Upper lobe of left lung (tissue), 6 donors: ENCODE measurements around the gene MYT1. TPM values are rescaled to one million over a fixed set of nuclear protein-coding genes. Genes with fewer than 3 reads are reported as not detected.

Source experiments
- ATAC-seq, 2 donors: fragments of 200-7000 bp; cut with Tn5 transposase; one replicate each; pipeline ENCODE4 v1.9.1; 2022; ENCODE audit warnings: mild to moderate bottlenecking in 2 of 2, moderate library complexity in 2 of 2; ENCODE audit not compliant: low FRiP score in 2 of 2
- DNase-seq, 2 donors: peaks; one replicate each; pipeline ENCODE4 v3.0.0-alpha.2; 2019 to 2020
- H3K27ac ChIP-seq, 4 donors: fragments of 200-600 bp; sonication (generic); one replicate each; pipeline ENCODE4 v1.5.1; 2016 to 2019
- H3K27me3 ChIP-seq, 4 donors: fragments of 200-600 bp; sonication (generic); one replicate each; pipeline ENCODE4 v1.5.1; 2017 to 2019
- H3K36me3 ChIP-seq, 4 donors: fragments of 200-600 bp; sonication (generic); one replicate each; pipeline ENCODE4 v1.5.1; 2016 to 2019
- H3K4me1 ChIP-seq, 4 donors: fragments of 200-600 bp; sonication (generic); one replicate each; pipeline ENCODE4 v1.5.1; 2018 to 2019
- H3K4me3 ChIP-seq, 4 donors: fragments of 200-600 bp; sonication (generic); one replicate each; pipeline ENCODE4 v1.5.1; 2017 to 2019; ENCODE audit warnings: mild to moderate bottlenecking in 2 of 4, moderate library complexity in 1 of 4
- H3K9me3 ChIP-seq, 4 donors: fragments of 200-600 bp; sonication (generic); one replicate each; pipeline ENCODE4 v1.5.1; 2018 to 2019
- EP300 ChIP-seq, 4 donors: sonication (generic); formaldehyde crosslinking; IDR thresholded peaks; one replicate each; pipeline ENCODE4 v1.5.1; 2017; ENCODE audit warnings: antibody characterized with exemption in 4 of 4, control low read depth in 2 of 4
- POLR2A ChIP-seq, 4 donors: fragments of 450-650 bp; IDR thresholded peaks; one replicate each; pipeline ENCODE4 v1.5.1; 2016 to 2017; ENCODE audit warnings: antibody characterized with exemption in 4 of 4, mild to moderate bottlenecking in 2 of 4
- POLR2AphosphoS5 ChIP-seq, 2 donors: sonication (generic); formaldehyde crosslinking; IDR thresholded peaks; one replicate each; pipeline ENCODE4 v1.5.1; 2017; ENCODE audit warnings: antibody characterized with exemption in 2 of 2
- WGBS, 2 donors: methylation state at CpG; one replicate each; pipeline ENCODE4 v1.1.5; 2017 to 2018; 5-methylcytosine and 5-hydroxymethylcytosine counted together
- total RNA-seq, 6 donors: library from RNA; depleted of rRNA in 4 of 6; stranded (reverse); fragments of >200 nt in 4 of 6; gene quantifications; one replicate each; pipeline versions ENCODE4 v1.1.0 to v1.2.1, GENCODE V29; 2016 to 2021
- TF ChIP-seq, protein P1 (sequence below), 6 experiments: fragments of 450-650 bp in 4 of 6; fragments of 200-600 bp in 2 of 6; sonication (generic) in 2 of 6; IDR thresholded peaks; one replicate each; pipeline ENCODE4 v1.5.1; 2016 to 2019; ENCODE audit warnings: antibody characterized with exemption in 6 of 6
- donor health status: DM: no; HTN: no; CAD: no; lungs with moderate emphysema.
- donor health status: DM: no; HTN: yes; CAD: no; lungs with severe emphysema.

MYT1 gene
- total RNA-seq, 6 donors from 2014 or later: 0.09 to 3.1 TPM; not detected in 4

DNA sequence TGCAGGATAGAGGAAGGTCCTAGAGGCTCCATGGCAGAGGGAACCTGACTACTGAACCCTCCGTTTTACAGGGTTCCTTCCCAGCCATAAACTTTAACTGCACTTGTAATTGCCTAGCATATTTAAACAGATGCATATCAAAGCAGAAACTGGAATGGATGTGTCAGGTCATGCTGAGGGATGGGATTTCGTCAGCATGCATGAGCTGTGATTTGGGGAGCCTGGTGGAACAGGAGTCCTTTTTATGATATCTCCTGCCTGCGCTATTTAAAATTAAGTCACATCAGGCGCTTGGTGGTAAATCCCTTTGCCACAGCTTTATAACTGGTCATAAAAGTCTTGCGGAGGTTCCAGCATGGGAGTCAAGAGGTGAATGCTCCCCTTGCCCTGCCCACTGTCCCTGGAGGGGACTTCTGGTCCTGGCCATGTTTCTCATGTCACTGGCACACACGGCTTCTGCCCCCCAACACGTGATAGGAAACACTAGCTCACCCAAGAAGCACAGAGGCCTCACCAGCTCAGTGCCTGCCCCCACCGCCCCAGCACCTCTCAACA, 65.3 kb downstream of the MYT1 start:
- no peak for ATAC-seq
- H3K27ac ChIP-seq: no peak overlapping the region
- H3K4me3 ChIP-seq: no peak overlapping the region
- TF ChIP-seq POLR2A (IDR thresholded peaks at IDR 0.05) (no peak), POLR2AphosphoS5 (IDR thresholded peaks at IDR 0.05) (no peak), EP300 (IDR thresholded peaks at IDR 0.05) (no peak)
- TF ChIP-seq, protein P1, sequence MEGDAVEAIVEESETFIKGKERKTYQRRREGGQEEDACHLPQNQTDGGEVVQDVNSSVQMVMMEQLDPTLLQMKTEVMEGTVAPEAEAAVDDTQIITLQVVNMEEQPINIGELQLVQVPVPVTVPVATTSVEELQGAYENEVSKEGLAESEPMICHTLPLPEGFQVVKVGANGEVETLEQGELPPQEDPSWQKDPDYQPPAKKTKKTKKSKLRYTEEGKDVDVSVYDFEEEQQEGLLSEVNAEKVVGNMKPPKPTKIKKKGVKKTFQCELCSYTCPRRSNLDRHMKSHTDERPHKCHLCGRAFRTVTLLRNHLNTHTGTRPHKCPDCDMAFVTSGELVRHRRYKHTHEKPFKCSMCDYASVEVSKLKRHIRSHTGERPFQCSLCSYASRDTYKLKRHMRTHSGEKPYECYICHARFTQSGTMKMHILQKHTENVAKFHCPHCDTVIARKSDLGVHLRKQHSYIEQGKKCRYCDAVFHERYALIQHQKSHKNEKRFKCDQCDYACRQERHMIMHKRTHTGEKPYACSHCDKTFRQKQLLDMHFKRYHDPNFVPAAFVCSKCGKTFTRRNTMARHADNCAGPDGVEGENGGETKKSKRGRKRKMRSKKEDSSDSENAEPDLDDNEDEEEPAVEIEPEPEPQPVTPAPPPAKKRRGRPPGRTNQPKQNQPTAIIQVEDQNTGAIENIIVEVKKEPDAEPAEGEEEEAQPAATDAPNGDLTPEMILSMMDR (IDR thresholded peaks at IDR 0.05): no peak
- H3K36me3 ChIP-seq: no peaks in the 10 kb centered on the region
- H3K27me3 ChIP-seq: no peaks in the 10 kb centered on the region
- DNase-seq: no peak
- 82 to 90% methylated on average over 6 to 8 of the region's 8 CpGs for WGBS, 2 donors
- no peaks in the 10 kb centered on the region for H3K9me3 ChIP-seq
- no peaks in the 10 kb centered on the region for H3K4me1 ChIP-seq

DNA sequence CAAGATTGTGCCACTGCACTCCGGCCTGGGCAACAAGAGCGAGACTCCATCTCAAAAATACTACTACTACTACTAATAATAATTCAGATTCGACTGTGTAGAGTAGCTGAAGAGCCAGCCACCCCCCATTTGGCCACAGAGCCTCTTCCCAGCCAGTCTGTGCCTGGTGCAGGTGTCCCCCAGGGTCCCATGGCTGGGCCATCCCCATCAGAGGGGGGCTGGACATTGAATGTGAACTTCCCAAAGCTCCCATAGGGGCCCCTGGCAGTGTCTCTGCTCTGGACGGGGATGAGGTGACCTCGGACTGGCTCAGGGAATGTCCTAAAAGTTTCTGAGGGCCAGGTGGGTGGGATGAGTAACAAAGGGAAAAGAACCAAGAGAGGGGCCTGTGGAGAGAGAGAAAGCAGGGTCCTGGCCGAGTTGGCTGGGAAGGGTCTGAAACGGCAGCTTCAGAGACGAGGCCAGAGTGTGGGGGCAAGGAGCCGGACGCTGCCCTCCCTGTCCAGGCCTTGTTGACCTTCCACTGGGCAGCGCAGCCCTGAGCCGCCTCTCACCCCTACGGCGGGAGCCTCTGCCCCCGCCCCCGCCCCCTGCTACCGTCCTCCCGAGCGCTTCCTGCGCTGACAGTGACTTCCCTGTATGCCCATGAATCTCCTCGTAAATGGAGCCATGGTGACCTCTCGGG, 66.4 kb downstream of the MYT1 start:
- TF ChIP-seq POLR2A (IDR thresholded peaks at IDR 0.05): no peak
- no peak for TF ChIP-seq EP300 (IDR thresholded peaks at IDR 0.05)
- TF ChIP-seq POLR2AphosphoS5 (IDR thresholded peaks at IDR 0.05): no peak
- TF ChIP-seq, protein P1 (IDR thresholded peaks at IDR 0.05): no peak
- WGBS, 2 donors: 81 to 88% methylated on average over 18 to 19 of the region's 22 CpGs
- Histone ChIP-seq H3K36me3 (no peaks in the 10 kb centered on the region), H3K9me3 (no peaks in the 10 kb centered on the region), H3K4me1 (no peaks in the 10 kb centered on the region), H3K27ac (no peak overlapping the region), H3K27me3 (no peaks in the 10 kb centered on the region), H3K4me3 (no peak overlapping the region)
- ATAC-seq (no peak), DNase-seq (no peak)

DNA sequence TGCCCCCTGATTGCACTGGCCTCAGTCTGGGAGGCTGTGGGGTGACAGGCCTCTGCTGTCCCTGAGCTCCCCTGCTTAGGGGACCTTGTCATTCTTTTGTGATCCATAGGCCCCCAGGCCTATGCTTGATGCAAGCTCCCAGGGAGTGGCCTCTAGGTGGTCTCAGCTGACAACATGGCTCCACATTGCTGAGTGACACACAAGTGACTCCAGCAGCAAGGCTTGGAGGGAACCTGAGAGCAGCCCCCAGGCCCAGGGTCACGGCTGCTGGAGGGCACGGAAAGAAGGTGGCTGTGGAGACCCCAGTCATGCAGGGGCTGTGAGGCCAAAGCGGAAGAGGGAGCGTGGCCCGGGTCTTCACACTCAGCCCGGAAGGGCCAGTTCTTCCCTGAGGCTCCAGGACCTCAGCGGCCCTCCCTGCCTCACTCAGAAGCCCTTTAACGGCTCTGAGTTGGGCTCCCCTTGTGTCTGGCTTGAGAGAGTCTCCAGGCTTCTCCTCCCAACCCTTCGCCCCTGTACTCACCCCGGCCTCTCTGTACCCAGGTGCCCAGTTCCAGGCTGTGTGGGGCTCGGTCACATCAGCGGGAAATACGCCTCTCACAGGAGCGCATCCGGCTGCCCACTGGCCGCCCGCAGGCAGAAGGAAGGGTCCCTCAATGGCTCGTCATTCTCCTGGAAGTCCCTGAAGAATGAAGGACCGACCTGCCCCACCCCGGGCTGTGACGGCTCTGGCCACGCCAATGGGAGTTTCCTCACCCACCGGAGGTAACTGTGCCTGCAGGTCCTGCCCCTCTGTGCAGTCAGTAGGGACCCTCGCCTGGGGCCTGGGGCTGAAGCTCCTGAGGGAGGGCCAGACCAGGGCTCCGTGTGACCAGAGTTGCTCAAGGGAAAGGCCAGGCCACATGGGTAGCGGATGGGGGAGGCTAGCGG, 67.6 kb downstream of the MYT1 start:
- whole genome bisulfite sequencing, 2 donors: 92 to 95% methylated on average over 19 to 27 of the region's 27 CpGs
- no peak overlapping the region for H3K4me3 ChIP-seq
- H3K4me1 ChIP-seq: no peaks in the 10 kb centered on the region
- peak in 1 of 2 donors; percentile 67 for DNase-seq
- ATAC-seq: no peak
- no peaks in the 10 kb centered on the region for H3K36me3 ChIP-seq
- TF ChIP-seq, protein P1 (IDR thresholded peaks at IDR 0.05): no peak
- TF ChIP-seq POLR2A (IDR thresholded peaks at IDR 0.05) (no peak), EP300 (IDR thresholded peaks at IDR 0.05) (no peak), POLR2AphosphoS5 (IDR thresholded peaks at IDR 0.05) (no peak)
- H3K27me3 ChIP-seq: no peaks in the 10 kb centered on the region
- H3K27ac ChIP-seq: no peak overlapping the region
- no peaks in the 10 kb centered on the region for H3K9me3 ChIP-seq

DNA sequence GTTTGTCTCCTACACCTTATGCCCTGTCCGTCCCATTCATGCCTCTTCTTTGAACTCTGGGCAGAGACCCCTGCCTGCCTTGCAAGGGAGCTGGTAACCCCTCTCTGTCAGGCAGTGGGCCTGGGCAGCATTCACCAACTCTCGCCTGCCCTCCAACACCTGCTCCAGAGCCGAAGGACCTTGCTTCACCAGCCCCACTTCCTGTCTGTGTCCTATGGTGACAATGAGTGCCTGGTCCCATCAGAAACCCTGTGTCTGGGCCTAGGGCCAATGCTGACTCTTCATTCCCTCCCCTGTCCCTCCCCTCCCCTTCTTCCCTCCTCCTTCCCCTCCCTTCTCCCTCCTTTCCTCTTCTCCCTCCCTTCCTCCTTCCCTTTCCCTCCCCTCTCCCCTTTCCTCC, 68.5 kb downstream of the MYT1 start:
- ATAC-seq: no peak
- WGBS, 2 donors: 54 to 59% methylated on average over 3 of the region's 3 CpGs
- H3K36me3 ChIP-seq: no peaks in the 10 kb centered on the region

More for the DNA sequence above, 68.5 kb downstream of the MYT1 start:
- Histone ChIP-seq H3K27me3 (no peaks in the 10 kb centered on the region), H3K27ac (no peak overlapping the region), H3K4me3 (no peak overlapping the region), H3K9me3 (no peaks in the 10 kb centered on the region), H3K4me1 (no peaks in the 10 kb centered on the region)
- TF ChIP-seq POLR2AphosphoS5 (IDR thresholded peaks at IDR 0.05) (no peak), EP300 (IDR thresholded peaks at IDR 0.05) (no peak), POLR2A (IDR thresholded peaks at IDR 0.05) (no peak)
- TF ChIP-seq, protein P1 (IDR thresholded peaks at IDR 0.05): no peak
- no peak for DNase-seq
